Measurements from ENCODE around the gene LRRC8D.
"Not testable (repeated sequence)": the region's sequence is repeated elsewhere in the genome, so short reads cannot be mapped to it uniquely, and the experiment has no call there.

LRRC8D gene

DNA sequence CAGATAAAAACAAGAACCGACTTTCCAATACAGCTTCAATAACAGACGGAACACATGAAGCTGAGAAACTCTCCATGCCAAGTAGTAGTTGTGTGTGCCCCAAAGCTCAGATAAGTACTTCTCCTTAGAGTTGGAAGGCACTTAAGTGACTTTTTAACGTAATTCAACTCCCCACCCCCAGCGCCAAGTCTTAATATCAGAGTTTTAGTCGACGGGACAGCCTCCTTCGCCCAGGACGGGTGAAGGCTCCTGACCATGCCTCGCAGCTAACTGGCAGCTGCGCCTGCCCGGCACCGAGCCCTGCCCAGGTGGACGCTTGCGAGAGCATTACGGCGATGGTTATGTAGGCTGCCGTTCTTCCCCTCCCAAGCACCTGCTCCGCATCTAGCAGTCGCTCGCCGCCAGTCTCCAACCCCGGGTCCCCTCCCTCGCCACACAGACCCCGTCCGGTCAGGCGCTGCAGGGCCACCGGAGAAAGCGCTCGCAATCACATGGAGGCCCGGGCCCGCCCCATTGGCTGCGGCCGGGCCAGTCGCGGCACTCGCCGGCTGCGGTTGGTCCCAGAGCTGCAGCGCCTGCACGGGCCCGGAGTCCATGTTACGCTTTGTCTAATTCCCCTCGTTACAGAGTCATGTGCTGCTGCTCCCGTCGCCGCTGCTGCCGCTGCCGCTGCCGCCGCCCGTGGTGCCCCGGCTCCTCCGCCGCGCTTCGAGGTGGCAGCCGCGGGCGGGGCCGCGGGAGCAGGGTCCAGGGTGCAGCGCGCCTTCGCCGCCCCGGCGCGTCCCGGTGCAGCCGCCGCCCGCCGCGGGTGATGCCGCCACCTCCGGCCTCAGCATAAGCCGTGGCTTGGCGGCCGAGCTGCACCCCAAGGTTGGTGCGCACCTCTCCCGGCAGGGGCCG, at the start of gene LRRC8D:
LRRC8D (plus strand) TSS at position 611 of the 900 bp plus-strand sequence. CDS start 112,037 bp downstream, outside the sequence.
- peak; percentile 45 to 94 (median 88) for DNase-seq

DNA sequence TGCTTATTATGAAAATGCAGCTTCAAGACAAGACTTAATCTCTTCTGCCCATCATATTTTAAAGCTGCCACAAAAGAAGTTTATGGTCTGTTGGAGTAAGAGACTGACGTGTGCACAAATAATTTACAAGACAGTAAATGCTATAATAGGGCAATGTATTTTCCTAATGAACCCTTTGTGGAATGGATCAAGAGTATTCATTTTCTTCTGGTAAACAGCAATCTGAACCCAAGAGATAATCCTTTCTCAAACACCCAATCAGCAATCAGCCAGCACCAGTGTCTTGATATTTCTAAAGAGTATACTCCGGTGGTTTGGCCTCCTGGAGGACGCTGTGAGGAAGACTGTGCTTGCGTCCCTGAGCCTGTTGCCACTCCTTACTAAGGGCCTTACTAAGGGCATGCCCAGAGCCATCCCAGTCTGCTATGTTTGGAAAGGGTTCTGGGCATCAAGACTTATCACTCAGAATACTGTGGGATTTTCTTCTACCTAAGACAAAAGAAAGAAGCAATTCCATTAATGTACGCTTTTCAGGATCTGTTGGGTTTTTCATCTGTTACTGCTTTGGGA, 48.8 kb upstream of the LRRC8D start:
- DNase-seq: no peak

DNA sequence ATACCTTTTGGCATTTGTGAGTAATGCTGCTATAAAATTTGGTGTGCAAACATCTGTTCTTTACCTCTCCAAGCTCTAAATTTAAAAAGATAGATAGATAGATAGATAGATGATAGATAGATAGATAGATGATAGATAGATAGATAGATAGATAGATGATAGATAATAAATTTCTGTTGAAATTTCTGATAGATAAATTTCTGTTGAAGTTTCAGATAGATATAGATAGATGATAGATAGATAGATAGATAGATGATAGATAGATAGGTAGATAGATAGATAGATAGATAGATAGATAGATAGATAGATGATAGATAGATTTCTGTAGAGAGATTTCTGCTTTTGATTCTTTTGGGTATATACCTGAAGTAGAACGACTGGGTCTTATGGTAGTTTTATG, 44.7 kb upstream of the LRRC8D start:
- not testable (repeated sequence) for DNase-seq

DNA sequence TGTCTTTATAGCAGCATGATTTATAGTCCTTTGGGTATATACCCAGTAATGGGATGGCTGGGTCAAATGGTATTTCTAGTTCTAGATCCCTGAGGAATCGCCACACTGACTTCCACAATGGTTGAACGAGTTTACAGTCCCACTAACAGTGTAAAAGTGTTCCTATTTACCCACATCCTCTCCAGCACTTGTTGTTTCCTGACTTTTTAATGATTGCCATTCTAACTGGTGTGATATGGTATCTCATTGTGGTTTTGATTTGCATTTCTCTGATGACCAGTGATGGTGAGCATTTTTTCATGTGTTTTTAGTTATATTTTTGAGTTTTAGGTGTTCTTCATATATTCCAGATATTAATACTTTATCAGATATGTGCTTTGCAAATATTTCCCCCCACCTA, 43.6 kb upstream of the LRRC8D start:
- not testable (repeated sequence) for DNase-seq

DNA sequence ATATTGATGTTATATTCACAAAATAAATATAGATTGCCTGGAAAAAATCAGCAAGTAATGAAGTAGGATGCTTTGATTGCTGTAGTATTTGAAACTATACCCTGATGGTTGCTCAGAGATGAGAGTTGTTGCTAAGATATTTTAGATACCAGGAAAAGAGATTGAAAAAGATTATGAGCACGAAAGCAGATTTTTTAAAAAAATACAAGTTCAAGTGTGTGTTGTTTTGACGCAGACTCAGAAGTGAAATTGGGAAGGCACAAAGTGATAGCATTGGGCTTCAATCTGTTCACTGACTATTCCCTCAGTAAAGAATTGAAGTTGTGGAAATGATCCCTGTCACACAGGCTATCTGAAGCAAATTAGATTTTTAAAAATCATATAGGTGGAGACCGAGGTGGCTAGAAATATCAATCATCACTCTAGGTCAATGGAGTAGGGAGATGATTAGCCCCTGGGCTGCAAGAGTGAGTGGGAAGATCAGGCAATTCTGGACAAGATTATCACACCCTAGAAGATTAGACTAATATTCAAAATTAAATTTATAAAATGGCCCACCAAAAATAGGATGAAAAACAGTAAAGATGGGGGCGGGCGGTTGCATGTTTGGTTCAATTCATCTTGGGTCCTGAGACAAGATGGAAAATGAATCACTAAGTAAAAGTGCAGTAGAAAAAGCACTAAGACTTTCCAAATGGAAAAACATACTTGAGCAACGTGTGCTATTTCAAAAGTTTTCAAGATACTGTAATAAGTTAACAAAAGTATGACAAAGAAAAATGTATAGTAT, 41.5 kb upstream of the LRRC8D start:
- DNase-seq: no peak

DNA sequence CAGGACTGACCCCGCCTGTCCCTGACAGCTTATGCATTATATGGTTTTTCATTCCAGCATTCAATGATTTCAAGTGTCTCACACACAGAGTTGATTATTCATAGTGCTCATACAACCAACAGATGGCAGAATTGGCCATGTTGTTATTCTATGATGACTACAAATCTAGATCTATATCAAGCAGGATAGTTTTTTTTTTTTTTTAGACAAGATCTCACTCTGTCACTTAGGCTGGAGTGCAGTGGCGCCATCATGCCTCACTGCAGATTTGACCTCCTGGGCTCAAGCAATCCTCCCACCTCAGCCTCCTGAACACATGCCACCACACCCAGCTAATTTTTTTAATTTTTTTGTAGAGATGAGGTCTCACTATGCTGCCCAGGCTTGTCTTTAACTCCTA, 40.1 kb upstream of the LRRC8D start:
- DNase-seq: peak in 2 of 56 donors; percentile 9 to 17

DNA sequence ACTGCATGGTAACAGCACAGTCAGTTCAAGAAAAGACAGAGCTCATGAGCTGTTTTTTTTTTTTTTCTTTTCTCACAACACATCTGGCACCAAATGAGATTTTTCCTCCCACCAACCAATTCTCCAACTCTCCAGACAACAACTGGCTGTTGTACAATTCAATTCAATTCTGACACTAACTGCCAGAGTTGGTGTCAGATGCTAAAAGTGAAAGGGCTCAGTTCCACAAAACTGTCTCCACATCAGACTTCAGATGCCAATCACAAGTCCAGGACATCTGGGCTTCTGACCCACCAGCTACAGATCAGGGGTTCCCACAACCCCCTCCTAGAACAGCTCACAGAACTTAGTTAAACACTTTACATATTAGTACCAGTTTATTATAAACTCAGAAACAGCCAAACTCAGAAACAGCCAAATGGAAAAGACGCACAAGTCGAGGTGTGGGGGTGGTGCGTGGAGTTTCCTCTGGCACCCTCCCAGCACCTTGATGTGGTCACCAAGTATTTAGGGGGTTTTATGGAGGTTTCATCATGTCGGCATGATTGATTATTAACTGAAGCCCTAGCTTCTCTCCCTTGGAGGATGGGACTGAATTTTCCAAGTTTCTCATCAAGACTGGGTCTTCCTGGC, 39.2 kb upstream of the LRRC8D start:
- DNase-seq: no peak

DNA sequence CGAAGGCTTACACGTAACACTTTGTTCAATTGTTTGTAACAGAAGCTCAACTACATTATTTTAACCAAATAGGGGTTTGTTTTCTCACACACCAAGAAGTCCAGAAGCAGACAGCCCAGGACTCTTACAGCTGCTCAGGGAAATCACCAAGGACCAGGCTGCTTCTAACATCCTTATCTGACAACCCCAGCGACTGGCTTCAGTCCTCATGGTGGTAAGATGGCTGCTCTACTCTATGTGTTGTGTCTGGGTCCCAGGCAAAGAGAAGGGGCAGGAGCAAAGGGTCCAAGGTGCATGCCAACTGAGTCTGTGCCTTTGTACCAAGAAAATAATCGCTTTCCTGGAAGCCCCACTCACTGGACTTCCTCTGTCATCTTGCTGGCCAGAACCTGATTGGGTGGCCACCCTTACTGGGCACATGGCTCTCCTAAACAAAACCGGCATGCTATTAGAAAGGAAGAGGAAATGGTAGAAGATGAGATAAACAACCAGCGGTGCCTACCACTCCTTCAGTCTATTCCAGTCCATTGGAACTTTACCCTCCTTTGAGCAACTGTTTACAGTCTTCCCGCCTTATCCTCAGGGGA, 34.1 kb upstream of the LRRC8D start:
- no peak for DNase-seq

DNA sequence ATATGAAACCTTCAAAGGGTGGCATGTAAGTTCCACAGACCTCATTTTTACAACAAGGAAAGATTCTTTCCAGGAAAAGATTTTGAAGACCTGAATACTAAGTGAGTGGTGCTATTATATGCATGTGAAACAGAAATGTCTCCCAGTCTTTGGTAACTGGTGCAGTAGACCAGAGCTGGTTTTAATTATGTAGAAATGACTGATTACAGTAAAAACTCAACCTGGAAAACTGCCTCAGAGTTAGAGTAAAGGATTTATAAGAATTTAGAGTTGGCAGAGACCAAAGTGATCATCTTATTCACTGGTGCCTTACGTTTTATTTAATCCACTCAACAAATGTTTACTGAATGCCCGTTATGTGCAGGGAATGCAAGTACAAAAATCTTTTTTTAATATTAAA, 30.2 kb upstream of the LRRC8D start:
- DNase-seq: no peak

DNA sequence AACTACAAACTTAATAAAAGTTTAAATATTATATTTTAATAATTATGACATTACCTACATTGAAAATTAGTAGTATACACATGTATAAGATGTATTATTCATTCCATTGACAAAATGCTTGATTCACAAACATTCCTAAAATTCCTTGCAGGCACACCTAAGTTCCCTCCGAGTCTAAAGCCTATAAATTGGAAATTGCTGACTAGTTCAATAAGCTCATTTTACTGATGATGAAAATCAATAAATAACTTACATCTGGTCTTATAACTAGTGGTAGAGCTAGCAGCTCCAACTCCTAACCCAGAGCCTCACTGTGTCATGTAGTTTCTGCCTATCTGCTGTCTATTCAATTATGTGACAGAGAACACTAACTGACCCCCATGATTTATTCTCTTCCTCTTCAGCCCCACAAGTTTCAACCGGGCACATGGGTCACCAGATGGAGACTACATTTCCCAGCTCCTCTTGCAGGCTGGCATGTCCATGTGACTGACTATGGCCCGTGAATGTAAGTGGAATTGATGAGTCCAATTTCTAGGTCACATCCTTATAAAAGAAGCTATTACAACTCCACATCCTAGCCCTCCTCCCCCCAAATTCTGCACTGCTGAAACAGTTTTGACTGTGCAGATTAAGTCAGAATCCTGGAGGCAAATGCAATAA, 29.6 kb upstream of the LRRC8D start:
- no peak for DNase-seq

DNA sequence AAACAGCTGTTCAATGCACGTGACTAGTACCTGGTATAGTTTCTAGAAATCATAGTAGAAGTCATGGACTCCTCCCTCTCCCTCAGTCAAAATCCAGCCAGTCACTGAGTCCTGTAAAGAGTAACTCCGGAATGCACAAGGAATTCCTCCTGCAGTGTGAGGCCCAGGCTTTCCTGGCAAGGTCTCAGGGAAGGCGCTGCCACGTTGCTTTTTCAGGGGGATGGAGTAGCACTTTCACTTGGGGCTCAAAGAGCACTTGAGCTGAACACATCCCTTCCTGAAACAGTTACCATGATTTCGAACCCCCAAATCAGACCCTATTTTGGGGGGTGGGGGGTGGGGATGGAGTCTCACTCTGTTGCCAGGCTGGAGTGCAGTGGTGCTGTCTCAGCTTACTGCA, 26.4 kb upstream of the LRRC8D start:
- DNase-seq: no peak

DNA sequence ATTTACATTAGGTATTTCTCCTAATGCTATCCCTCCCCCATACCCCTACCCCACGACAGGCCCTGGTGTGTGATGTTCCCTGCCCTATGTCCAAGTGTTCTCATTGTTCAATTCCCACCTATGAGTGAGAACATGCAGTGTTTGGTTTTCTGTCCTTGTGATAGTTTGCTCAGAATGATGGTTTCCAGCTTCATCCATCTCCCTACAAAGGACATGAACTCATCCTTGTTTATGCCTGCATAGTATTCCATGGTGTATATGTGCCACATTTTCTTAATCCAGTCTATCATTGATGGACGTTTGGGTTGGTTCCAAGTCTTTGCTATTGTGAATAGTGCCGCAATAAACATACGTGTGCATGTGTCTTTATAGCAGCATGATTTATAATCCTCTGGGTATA, 25.3 kb upstream of the LRRC8D start:
- DNase-seq: not testable (repeated sequence)

DNA sequence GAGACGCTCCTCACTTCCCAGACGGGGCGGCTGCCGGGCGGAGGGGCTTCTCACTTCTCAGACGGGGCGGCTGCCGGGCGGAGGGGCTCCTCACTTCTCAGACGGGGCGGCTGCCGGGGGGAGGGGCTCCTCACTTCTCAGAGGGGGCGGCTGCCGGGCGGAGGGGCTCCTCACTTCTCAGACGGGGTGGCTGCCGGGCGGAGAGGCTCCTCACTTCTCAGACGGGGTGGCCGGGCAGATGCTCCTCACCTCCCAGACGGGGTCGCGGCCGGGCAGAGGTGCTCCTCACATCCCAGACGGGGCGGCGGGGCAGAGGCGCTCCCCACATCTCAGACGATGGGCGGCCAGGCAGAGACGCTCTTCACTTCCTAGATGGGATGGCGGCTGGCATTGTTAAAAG, 23.0 kb upstream of the LRRC8D start:
- DNase-seq: not testable (repeated sequence)

DNA sequence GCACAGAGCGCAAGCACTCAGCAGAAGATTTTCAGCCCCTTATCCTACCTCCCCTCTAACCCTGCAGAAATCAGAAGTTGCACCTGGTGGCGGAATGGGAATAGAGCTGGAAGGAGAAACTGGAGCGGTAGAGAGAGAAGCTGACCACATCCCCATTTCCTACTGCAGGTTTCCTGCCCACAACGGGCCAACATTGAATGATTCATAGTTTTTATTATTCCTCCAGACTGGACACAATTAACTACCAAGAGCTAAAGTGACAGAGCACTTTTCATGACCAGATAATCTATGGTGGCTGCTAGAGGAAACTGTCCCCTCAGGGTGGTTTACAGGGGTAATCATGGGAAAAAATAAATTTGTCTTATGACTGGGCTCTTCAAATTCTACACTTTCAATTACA, 21.3 kb upstream of the LRRC8D start:
- DNase-seq: no peak

DNA sequence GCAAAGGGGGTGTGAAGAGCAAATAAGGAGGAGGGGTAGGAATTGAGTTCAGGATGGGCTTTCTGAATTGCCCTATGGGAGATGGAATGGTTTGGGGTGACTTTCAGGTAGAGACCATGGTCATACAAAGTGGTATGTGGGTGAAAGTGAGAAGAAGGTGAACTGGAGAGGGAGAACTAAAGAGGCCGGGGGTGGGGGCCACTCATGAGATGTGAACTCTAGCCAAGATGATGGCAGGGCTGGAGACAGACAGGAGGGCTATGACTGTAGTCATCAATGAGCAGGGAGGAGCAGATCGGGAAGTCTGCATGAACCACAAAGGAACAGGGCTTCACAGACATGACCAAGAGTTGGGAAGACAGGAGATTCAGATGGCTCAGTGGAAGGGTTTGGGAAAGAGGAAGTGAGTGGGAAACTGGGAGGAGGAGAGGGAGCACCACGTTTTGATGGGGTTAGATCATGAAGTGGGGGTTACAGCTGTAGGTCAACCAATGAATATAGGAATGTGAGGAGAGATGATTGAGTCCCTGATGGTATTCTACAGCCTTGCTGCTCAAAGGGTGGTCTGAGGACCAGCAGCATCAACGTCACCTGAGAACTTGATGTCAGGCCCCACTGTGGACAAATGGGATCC, 20.7 kb upstream of the LRRC8D start:
- DNase-seq: no peak

DNA sequence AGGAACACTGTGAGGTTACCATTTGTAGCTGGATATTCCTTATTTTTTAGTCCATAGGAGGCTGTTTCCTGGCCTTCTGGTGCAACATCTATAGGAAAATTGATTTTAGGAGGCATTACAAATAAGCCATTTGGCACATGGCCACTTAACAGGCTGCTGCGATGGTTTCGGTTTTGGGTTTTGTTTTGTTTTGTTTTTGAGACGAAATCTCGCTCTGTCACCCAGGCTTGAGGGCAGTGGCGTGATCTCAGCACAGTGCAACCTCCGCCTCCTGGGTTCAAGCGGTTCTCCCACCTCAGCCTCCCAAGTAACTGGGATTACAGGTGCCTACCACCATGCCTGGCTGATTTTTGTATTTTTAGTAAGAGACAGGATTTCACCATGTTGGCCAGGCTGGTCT, 20.1 kb upstream of the LRRC8D start:
- DNase-seq: no peak

DNA sequence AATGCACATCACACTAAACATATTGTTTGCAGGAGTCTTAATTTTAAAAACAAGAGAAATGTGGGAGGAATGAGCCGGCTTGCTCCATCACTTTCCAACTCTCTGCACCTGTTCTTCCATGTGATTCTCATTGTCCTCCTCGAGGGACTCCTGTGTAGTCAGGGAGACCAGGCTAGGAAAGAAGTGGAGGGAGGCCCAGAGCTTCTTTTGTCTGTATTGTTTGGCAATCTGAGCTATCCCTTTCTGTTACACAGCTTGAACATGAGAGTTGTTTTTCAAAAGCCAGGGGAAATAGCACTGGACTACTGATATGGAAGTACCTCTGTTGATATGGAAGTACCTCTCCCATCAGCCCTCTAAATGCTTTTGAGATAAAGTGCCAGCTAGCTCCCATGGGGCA, 18.8 kb upstream of the LRRC8D start:
- no peak for DNase-seq

DNA sequence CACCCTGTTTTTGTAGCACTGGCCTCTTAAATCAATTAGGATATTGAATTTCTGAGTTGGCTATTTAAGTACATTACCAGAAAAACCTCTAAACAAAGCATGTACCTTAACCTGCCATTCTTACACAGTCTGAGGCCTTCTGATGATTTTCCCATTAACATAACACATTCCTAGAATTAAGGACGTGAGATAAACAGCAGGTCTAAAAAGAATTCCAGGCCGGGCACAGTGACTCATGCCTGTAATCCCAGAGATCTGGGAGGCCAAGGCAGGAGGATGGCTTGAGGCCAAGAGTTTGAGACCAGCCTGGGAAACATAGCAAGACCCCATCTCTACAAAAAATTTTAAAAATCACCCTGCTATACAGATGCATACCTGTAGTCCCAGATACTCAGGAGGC, 18.0 kb upstream of the LRRC8D start:
- no peak for DNase-seq

DNA sequence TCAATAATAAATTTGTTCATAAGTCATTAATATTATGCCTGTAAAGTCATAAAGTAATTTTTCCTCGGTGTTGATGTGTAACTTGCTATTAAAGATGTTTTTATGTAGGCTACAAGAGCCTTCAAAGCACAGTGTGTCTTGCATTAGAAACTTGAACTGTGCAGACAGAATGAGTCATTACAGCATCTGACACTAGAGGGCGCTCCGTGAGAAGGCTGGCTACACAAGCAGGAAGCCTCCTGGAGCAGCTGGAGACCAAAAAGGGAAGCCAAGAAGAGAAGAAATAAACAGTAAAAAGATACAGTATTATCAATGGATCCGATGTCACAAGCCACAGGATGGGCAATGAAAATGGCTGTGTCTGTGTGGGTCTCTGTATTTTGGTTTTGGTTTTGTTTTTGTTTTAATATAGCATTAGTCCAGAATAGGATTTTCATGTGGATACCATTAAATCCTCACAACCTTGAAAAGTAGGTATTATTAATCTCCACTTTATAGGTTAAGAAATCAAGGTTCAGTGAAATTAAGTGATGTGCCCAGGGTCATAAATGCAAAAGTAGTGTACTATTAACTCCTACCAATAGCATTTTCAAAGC, 16.1 kb upstream of the LRRC8D start:
- DNase-seq: peak in 53 of 56 donors; percentile 16 to 96 (median 77)

DNA sequence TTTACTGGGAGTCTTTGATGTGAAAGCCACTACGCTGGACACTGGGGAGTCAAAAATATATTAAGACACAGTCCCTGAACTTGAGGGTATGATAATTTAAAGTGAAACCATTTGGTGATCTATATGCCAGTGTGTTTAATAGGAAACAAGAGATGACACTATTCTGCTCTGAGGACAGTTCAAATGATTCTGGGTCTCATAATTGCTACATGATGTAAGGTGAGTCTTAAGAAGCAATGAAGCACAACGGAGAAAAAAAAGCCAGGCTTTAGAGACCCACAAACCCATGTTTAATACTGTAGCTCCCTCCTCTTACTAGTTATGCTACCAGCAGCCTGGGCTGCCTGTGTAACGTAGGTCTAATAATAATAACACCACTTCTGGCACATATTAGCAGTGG, 14.2 kb upstream of the LRRC8D start:
- DNase-seq: no peak

All from nucleus accumbens (tissue), 56 donors.